ENCODE measurements around the gene PTPRG. TPM values are rescaled to one million over a fixed set of nuclear protein-coding genes. Genes with fewer than 3 reads are reported as not detected.

Gene PTPRG
- total and polyA plus RNA-seq, 10 of the 15 experiments (the other 5 are each of a cell fraction or from before 2014, with no cell fraction given) = 0.29 to 20.7 (median 1.4) TPM

DNA sequence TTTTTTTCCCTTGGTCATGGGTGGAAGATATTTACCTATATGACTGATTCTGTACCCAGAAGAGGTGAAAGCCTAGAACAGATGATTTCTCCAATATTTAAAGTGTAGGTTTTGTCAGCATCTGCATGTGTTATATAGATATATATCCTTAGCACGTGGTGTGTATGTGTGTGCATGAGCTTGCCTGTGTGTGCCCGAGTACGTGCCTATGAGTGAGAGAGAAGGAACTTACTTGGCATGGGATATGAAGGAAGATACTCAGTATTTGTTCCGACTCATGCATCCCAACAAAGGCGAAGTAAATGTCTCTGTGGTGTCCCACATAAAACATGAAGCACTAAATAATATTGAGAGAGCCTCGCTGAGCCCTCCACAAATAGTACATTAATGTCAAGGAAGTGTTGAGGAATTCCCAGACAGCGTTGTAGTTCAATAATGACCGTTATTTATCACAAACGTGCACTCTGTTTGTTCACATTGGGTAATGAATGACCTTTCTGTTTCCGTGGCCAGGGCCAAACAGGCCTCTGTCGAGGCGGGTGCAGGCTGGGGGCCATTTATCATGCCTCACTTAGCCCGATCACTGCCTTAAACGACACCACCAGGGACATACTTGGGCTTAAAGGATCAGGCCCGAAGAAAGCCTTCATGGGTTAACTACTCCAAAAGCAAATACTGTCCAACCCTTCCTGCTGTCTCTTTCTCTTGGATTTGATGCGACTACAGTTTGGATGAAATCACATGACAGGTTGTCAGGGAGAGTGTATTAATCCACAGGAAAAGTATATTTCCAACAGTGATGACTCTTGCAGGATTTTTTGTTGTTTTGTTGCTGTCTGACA lies 267.7 kb downstream of the PTPRG start (continued):
- TF ChIP-seq, protein P1, sequence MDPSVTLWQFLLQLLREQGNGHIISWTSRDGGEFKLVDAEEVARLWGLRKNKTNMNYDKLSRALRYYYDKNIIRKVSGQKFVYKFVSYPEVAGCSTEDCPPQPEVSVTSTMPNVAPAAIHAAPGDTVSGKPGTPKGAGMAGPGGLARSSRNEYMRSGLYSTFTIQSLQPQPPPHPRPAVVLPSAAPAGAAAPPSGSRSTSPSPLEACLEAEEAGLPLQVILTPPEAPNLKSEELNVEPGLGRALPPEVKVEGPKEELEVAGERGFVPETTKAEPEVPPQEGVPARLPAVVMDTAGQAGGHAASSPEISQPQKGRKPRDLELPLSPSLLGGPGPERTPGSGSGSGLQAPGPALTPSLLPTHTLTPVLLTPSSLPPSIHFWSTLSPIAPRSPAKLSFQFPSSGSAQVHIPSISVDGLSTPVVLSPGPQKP (IDR thresholded peaks at IDR 0.05; ENCODE audit: low read depth, low read length) = no peak
- TF ChIP-seq LARP7 (IDR thresholded peaks at IDR 0.05) = no peak

DNA sequence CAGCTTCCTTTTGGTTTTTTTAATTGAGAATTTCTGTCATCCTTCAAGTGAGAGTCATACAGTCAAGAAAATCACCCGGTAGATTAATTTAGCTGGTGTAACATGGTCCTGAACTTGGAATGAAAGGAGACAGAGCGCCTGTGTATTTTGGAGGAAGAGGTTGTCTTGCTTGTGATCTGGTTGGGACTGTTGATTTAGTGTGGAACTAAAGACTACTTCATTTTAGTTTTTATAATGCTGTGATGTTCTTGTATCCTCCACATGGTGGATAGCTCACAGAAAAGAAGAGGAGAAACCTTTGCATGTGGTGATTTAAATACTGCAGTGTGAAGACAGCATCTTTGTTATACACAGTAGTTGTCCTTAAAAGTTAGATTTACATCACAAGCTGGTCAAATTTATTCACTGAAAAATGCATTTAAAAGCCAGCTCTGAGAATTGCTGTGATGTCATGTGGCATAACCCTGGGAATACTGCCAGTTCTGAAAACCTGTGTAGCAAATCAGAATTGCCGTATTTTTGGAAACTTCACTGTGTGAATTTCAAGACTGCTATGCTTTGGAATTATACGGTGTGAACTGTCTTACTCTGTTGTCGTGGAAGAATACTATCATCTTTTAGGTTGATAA lies 268.5 kb downstream of the PTPRG start:
- Histone ChIP-seq H3K36me3 (ENCODE audit: control insufficient read depth in 2 of 2, insufficient read depth in 2 of 2, low read length in 1 of 2) (no peaks in the 10 kb centered on the region), H3K79me2 (ENCODE audit: control insufficient read depth, insufficient read depth, low read length) (no peaks in the 10 kb centered on the region), H3K4me3 (no peak overlapping the region), H3K4me1 (ENCODE audit: control insufficient read depth, insufficient read depth, low read length) (no peaks in the 10 kb centered on the region), H3K9me3 (replicated peaks; ENCODE audit: control insufficient read depth, insufficient read depth, low read length) (no peaks in the 10 kb centered on the region), H3K27ac (ENCODE audit: control insufficient read depth, insufficient read depth) (no peak overlapping the region), H4K20me1 (ENCODE audit: control insufficient read depth, insufficient read depth) (no peaks in the 10 kb centered on the region), H3K9ac (ENCODE audit: control insufficient read depth, insufficient read depth, low read length) (no peak overlapping the region), H2AFZ (ENCODE audit: control insufficient read depth, low read depth, low read length) (no peak overlapping the region), H3K4me2 (ENCODE audit: control insufficient read depth, insufficient read depth) (no peak overlapping the region), H3K27me3 (replicated peaks in 1 of 2; ENCODE audit: control insufficient read depth in 2 of 2, insufficient read depth in 2 of 2, low read length in 1 of 2) (no peaks in the 10 kb centered on the region)
- intact Hi-C loops (cut with micrococcal nuclease; ENCODE audit: unreplicated experiment) (no loop called here), in situ Hi-C loops (cut with MboI) (no loop called here)
- SMC1A ChIA-PET (ENCODE audit: uncharacterized antibody, unreplicated experiment) = interaction anchor here (0.8 to 1.6 kb wide), 2 partner anchors 9 to 21 kb away, joined by 3 to 5 read pairs; no protein-coding TSS in a partner anchor
- TF ChIP-seq MTA2 (IDR thresholded peaks at IDR 0.05; ENCODE audit: low read depth) = no peak
- no peak for ATAC-seq
- no peak for DNase-seq (ENCODE audit: low read depth, low spot score)
- no peak for FAIRE-seq
- RAD21 ChIA-PET (ENCODE audit: unreplicated experiment) = interaction anchor here (1.5 kb wide), 1 partner anchor 10 kb away, joined by 4 read pairs; no protein-coding TSS in a partner anchor
- no TSS peak for BruUV-seq (replicated peaks)
- WGBS (ENCODE audit: insufficient coverage, insufficient replicate concordance, low lambda C conversion rate, missing lambda C conversion rate) = 36% methylated on average over 5 of the region's 5 CpGs
- POLR2A ChIA-PET = no interaction called here
- CTCF ChIA-PET = interaction anchor here (0.6 to 1.6 kb wide), 4 partner anchors 8 to 112 kb away, joined by 3 to 5 read pairs (median 4); no protein-coding TSS in a partner anchor
